Lung (tissue), 12 donors: ENCODE measurements around the gene TBC1D5. TPM values are rescaled to one million over a fixed set of nuclear protein-coding genes. Genes with fewer than 3 reads are reported as not detected.

Experiments
- ATAC-seq: fragments of 200-7000 bp; cut with Tn5 transposase; one replicate; pipeline ENCODE4 v1.9.1; 2020; ENCODE audit warnings: moderate number of reproducible peaks; ENCODE audit not compliant: insufficient read depth, low FRiP score
- DNase-seq, 3 donors: peaks; one replicate each; pipeline ENCODE4 v3.0.0-alpha.2; 2013 to 2017
- H3K27ac ChIP-seq, 2 donors: one replicate each; pipeline ENCODE4 v1.5.1; 2013; ENCODE audit warnings: mild to moderate bottlenecking in 2 of 2, moderate library complexity in 2 of 2, control low read depth in 1 of 2, inconsistent platforms in 1 of 2, low read depth in 1 of 2, low read length in 1 of 2
- H3K27me3 ChIP-seq, 3 donors: one replicate each; pipeline ENCODE4 v1.5.1; 2013; ENCODE audit warnings: low read length in 2 of 3; ENCODE audit not compliant: control insufficient read depth in 3 of 3, insufficient read depth in 3 of 3
- H3K36me3 ChIP-seq, 4 donors: one replicate each; pipeline ENCODE4 v1.5.1; 2013; ENCODE audit warnings: low read length in 4 of 4, mild to moderate bottlenecking in 1 of 4, moderate library complexity in 1 of 4; ENCODE audit not compliant: control insufficient read depth in 4 of 4, insufficient read depth in 4 of 4
- H3K4me1 ChIP-seq, 5 donors: one replicate each; pipeline ENCODE4 v1.5.1; 2013; ENCODE audit warnings: low read length in 5 of 5, mild to moderate bottlenecking in 2 of 5, moderate library complexity in 1 of 5; ENCODE audit not compliant: control insufficient read depth in 5 of 5, insufficient read depth in 5 of 5
- H3K4me3 ChIP-seq: one replicate; pipeline ENCODE4 v1.5.1; 2013; ENCODE audit warnings: mild to moderate bottlenecking, control low read depth, moderate library complexity
- H3K9ac ChIP-seq, 2 donors: one replicate each; pipeline ENCODE4 v1.5.1; 2013; ENCODE audit warnings: low read length in 2 of 2, control low read depth in 1 of 2; ENCODE audit not compliant: insufficient read depth in 1 of 2
- H3K9me3 ChIP-seq, 4 donors: one replicate each; pipeline ENCODE4 v1.5.1; 2013; ENCODE audit warnings: low read length in 3 of 4, mild to moderate bottlenecking in 1 of 4, moderate library complexity in 1 of 4; ENCODE audit not compliant: control insufficient read depth in 4 of 4, insufficient read depth in 3 of 4
- WGBS, 2 donors: extraction: QIAGEN DNeasy Blood & Tissue Kit; methylation state at CpG; one replicate each; pipeline ENCODE4 v1.1.7; 2013; 5-methylcytosine and 5-hydroxymethylcytosine counted together
- polyA plus RNA-seq, 2 donors: library from polyadenylated mRNA; stranded (reverse); fragments of 200-250 nt; gene quantifications; one replicate each; pipeline ENCODE4 v1.2.1, GENCODE V29; 2013
- total RNA-seq, 2 donors: library from RNA; depleted of rRNA in 1 of 2; stranded (reverse); fragments of >200 nt in 1 of 2; gene quantifications; one replicate each; pipeline ENCODE4 v1.2.1, GENCODE V29; 2014 to 2021
- TF ChIP-seq, protein P1 (sequence below): IDR thresholded peaks from 2 replicates; pipeline ENCODE4 v1.5.1; 2012; ENCODE audit warnings: mild to moderate bottlenecking; ENCODE audit errors: control extremely low read depth, extremely low read depth
- donor health status: control.
- donor health status: control.
- donor health status: Bipolar disorder and iron deficiency.
- donor health status: healthy.
- donor health status: DM: yes; HTN: yes; CAD: no.

TBC1D5 gene
- total and polyA plus RNA-seq, 4 donors = 8.7 to 111 (median 39.6) TPM

DNA sequence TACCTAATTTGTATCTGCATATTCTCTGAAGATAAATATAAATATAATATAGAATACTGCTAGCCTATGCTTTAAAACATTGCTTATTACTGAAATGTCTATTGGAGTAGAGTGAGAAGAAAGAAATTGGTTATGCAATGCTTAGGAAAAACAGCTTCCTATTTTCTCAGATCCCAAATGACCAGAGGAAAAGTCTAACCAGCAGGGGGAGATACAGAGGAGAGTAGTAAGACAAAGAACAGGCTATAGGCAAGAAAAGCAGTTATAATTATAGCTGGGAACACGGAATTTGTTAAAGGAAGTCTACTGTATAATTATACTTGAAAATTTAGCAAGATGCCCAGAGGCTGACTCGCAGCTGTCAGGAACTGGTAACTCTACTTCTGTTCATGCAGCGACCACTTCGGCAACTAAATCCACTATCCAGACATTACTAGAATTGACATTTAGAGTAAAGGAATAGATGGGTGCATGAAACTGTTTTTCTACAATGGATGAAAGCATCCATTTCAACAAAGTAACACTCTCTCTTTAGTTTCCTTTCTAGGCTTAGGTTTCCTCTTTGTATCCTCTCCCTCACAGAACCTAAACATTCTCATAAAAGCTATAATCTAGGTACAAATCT, 97.2 kb downstream of the TBC1D5 start:
- no peaks in the 10 kb centered on the region for H3K27me3 ChIP-seq
- no peak overlapping the region for H3K4me3 ChIP-seq
- ATAC-seq = no peak
- TF ChIP-seq, protein P1, sequence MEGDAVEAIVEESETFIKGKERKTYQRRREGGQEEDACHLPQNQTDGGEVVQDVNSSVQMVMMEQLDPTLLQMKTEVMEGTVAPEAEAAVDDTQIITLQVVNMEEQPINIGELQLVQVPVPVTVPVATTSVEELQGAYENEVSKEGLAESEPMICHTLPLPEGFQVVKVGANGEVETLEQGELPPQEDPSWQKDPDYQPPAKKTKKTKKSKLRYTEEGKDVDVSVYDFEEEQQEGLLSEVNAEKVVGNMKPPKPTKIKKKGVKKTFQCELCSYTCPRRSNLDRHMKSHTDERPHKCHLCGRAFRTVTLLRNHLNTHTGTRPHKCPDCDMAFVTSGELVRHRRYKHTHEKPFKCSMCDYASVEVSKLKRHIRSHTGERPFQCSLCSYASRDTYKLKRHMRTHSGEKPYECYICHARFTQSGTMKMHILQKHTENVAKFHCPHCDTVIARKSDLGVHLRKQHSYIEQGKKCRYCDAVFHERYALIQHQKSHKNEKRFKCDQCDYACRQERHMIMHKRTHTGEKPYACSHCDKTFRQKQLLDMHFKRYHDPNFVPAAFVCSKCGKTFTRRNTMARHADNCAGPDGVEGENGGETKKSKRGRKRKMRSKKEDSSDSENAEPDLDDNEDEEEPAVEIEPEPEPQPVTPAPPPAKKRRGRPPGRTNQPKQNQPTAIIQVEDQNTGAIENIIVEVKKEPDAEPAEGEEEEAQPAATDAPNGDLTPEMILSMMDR = peak; percentile 53
- no peak overlapping the region for H3K9ac ChIP-seq
- H3K27ac ChIP-seq = no peak overlapping the region
- no peaks in the 10 kb centered on the region for H3K9me3 ChIP-seq
- no peaks in the 10 kb centered on the region for H3K36me3 ChIP-seq
- peak in 2 of 3 donors; percentile 73 to 80 for DNase-seq
- H3K4me1 ChIP-seq = peaks cover 0 to 6% (median 3%) of the 10 kb centered on the region in 5 donors
- WGBS, 2 donors = 49 to 50% methylated on average over 4 of the region's 4 CpGs

DNA sequence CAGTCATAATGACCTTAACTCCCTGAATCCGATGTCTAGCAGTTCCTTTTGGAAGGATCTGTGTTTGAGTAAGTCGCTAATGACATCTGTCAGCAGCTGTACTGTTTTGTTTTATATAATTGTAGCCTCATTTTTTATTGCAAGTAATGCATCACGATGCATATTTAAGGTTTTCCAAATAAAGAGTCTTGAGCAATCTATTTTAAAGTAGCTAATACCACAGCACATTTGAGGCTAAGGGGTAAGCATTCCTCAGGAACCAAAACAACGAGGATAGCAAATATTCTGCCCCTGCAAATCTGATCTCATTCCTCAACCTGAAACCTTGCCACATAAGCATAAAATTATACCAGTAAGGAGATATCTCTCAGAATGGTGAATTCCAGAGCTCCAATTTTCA, 98.7 kb downstream of the TBC1D5 start:
- H3K9me3 ChIP-seq = no peaks in the 10 kb centered on the region
- peaks cover 0 to 7% (median 3%) of the 10 kb centered on the region in 5 donors for H3K4me1 ChIP-seq
- no peak overlapping the region for H3K4me3 ChIP-seq
- no peaks in the 10 kb centered on the region for H3K27me3 ChIP-seq
- no peak overlapping the region for H3K9ac ChIP-seq
- peak in 2 of 3 donors; percentile 32 to 42 for DNase-seq
- TF ChIP-seq, protein P1 = no peak
- H3K36me3 ChIP-seq = no peaks in the 10 kb centered on the region
- no peak for ATAC-seq
- WGBS, 2 donors = 67 to 79% methylated on average over 4 of the region's 4 CpGs
- no peak overlapping the region for H3K27ac ChIP-seq

DNA sequence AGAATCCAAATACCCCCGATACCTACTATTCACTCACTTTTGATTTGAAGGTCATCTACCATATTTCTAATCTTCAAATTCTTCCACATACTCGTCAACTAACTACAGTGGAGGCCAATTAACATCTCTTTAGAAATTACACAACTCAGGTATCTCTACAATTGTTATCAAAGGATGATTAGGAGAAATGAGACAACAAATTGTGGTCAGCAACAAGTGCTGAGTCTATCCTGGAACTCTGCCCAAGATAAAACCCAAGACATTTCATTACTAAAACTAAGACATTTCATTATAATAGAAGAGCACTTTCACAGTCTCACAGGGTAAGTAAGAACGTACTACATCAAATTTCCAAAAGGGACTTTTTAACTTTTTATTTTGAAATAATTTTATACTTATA, 100.0 kb downstream of the TBC1D5 start:
- DNase-seq (no peak), ATAC-seq (no peak)
- H3K27me3 ChIP-seq = no peaks in the 10 kb centered on the region
- no peak overlapping the region for H3K9ac ChIP-seq
- H3K4me1 ChIP-seq = peaks cover 0 to 7% (median 3%) of the 10 kb centered on the region in 5 donors
- H3K36me3 ChIP-seq = no peaks in the 10 kb centered on the region
- no peak overlapping the region for H3K27ac ChIP-seq
- H3K4me3 ChIP-seq = no peak overlapping the region
- 95 to 98% methylated on average over 3 of the region's 3 CpGs for WGBS, 2 donors
- TF ChIP-seq, protein P1 = no peak
- H3K9me3 ChIP-seq = no peaks in the 10 kb centered on the region

DNA sequence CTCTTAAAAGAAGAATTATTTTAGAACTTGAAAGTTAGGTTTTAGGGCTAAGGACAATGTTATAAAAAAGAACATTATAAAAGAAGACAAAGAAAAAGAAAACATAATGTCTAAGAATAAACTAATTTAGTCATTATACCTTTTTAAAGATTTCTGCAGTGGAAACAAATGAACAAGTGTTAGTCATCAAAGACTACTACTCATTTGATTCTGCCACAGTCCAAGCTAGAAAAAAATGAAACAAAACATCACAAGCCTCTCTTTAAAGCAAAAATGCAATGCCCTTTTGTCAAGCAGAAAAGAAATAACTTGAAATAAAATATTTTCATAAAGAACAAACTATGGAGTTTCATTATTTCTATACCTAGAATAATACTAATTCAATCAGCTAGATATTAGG, 102.0 kb downstream of the TBC1D5 start:
- H3K4me1 ChIP-seq = peaks cover 0 to 7% (median 3%) of the 10 kb centered on the region in 5 donors
- ATAC-seq (no peak), DNase-seq (no peak)
- H3K36me3 ChIP-seq = no peaks in the 10 kb centered on the region
- TF ChIP-seq, protein P1 = no peak
- no peak overlapping the region for H3K9ac ChIP-seq
- no peak overlapping the region for H3K27ac ChIP-seq
- H3K4me3 ChIP-seq = no peak overlapping the region
- H3K27me3 ChIP-seq = no peaks in the 10 kb centered on the region
- H3K9me3 ChIP-seq = no peaks in the 10 kb centered on the region
